ENCODE data around the gene DOCK9.

DNA sequence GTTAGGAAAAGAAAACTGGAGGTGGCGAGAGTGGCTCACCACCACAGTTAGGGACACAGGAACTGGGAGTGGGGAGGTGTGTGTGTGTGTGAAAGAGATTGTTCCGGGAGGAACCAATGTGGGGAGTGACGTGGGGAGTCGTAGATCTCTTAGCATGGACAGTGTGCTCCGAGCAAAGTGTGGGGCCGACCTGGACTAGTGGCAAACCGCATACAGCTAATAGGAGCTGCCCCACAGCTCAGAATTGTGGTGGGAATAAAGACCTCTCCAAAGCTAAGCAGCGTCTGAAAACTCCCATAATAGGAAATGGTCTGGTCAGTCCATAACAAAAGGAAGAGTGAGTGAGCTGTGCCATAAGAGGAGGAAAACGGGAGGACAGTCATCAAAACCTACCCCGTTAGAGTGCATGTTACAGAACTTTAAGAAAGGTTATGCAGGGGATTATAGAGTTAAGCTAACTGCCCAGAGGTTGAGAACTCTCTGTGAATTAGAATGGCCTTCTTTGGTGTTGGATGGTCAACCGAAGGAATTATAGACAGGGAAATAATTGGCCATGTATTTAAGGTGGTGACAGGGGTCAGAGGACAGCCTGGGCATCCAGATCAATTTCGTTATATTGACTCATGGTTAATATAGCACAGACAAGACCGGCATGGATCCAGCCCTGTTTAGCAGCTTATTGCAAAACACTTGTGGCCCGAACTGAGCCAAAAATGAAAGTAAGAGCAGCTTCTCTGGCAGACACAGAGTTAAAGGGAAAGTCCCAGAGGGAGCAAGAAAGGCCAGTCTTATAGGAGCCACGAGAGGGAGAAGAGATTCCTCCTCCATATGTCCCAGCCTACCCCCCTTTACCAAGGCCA lies 216.5 kb downstream of the DOCK9 start:
- TF ChIP-seq CTCF (IDR thresholded peaks at IDR 0.05), result no peak
- no peak for TF ChIP-seq POLR2A (IDR thresholded peaks at IDR 0.05)
- TF ChIP-seq POLR2AphosphoS5 (IDR thresholded peaks at IDR 0.05; ENCODE audit: insufficient read depth in 1 of 2, low read depth in 1 of 2), result no peak
